Measurements from ENCODE around the gene SNX32. TPM values are rescaled to one million over a fixed set of nuclear protein-coding genes. Genes with fewer than 3 reads are reported as not detected.

SNX32 gene
- total RNA-seq, 3 donors from 2014 or later, result 0.15 to 2.3 (median 0.48) TPM

DNA sequence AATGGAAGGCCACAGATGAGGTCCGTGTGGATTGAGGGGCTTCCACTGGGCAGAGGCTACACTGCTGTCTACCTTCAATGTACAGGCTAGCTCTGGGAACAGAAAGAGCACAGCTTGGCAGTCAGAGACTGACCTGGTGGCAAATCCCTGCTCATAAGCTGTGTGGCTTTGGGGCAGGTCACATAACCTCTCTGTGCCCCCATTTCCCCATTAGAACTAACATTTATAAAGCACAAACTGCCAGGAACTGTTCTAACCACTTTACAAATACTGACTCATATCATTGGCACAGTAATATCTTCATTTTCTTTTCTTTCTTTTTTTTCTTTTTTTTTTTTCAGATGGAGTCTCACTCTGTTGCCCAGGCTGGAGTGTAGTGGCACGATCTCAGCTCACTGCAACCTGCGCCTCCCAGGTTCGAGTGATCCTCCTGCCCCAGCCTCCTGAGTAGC, 63.3 kb downstream of the SNX32 start:
- no peak for DNase-seq (ENCODE audit: low spot score in 2 of 2)
- intact Hi-C loops (cut with DNase I; ENCODE audit: low total_unique reads), result no loop called here
- Histone ChIP-seq H3K27me3 (peaks cover 0 to 8% of the 10 kb centered on the region in 2 donors), H3K4me3 (no peak overlapping the region), H3K27ac (no peak overlapping the region), H3K36me3 (no peaks in the 10 kb centered on the region), H3K9me3 (no peaks in the 10 kb centered on the region), H3K4me1 (peaks cover 4 to 15% of the 10 kb centered on the region in 2 donors)
- TF ChIP-seq POLR2A (IDR thresholded peaks at IDR 0.05), result no peak
- no peak for TF ChIP-seq POLR2AphosphoS5 (IDR thresholded peaks at IDR 0.05)
- TF ChIP-seq, protein P1, sequence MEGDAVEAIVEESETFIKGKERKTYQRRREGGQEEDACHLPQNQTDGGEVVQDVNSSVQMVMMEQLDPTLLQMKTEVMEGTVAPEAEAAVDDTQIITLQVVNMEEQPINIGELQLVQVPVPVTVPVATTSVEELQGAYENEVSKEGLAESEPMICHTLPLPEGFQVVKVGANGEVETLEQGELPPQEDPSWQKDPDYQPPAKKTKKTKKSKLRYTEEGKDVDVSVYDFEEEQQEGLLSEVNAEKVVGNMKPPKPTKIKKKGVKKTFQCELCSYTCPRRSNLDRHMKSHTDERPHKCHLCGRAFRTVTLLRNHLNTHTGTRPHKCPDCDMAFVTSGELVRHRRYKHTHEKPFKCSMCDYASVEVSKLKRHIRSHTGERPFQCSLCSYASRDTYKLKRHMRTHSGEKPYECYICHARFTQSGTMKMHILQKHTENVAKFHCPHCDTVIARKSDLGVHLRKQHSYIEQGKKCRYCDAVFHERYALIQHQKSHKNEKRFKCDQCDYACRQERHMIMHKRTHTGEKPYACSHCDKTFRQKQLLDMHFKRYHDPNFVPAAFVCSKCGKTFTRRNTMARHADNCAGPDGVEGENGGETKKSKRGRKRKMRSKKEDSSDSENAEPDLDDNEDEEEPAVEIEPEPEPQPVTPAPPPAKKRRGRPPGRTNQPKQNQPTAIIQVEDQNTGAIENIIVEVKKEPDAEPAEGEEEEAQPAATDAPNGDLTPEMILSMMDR (IDR thresholded peaks at IDR 0.05), result no peak

DNA sequence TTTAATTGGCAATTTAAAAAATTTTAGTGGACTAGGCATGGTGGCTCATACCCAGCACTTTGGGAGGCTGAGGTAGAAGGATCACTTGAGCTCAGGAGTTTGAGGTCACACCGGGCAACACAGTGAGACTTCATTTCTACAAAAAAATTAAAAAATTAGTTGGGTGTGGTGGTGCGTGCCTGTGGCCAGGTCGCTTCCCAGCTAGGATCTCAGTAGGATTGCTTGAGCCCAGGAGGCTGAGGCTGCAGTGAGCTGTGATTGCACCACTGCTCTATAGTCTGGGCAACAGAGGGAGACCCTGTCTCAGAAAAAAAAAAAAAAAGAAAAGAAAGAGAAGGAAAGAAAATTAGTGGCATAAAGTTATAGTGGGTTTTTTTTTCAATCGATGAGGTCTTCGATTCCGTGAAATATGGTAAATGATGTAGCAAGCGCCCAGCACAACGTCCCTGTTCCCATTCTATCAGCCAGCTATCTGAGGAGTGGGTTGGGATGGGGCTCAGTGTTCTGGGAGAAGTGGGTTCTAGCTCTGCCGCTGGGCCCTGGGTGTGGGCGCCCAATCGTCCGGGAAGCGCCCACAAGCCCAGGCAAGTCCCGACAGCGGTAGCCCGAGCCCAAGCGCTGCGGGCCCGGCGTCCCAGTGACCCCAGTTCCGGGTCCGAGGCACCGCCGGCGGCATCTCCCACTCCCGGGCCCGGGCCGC, 65.0 kb downstream of the SNX32 start:
- DNase-seq (ENCODE audit: low spot score in 2 of 2), result no peak
- Histone ChIP-seq H3K36me3 (no peaks in the 10 kb centered on the region), H3K27ac (peak overlapping the region in 1 of 2 donors; percentile 3), H3K4me1 (peaks cover 0 to 8% of the 10 kb centered on the region in 2 donors), H3K4me3 (peak overlapping the region; percentile 52 to 89 (median 53)), H3K9me3 (no peaks in the 10 kb centered on the region), H3K27me3 (peaks cover 0 to 8% of the 10 kb centered on the region in 2 donors)
- intact Hi-C loops (cut with DNase I; ENCODE audit: low total_unique reads), result no loop called here
- TF ChIP-seq POLR2AphosphoS5 (IDR thresholded peaks at IDR 0.05), result no peak
- TF ChIP-seq POLR2A (IDR thresholded peaks at IDR 0.05), result no peak
- TF ChIP-seq, protein P1 (IDR thresholded peaks at IDR 0.05), result no peak

- TF ChIP-seq POLR2A (IDR thresholded peaks at IDR 0.05), result no peak
- TF ChIP-seq, protein P1 (IDR thresholded peaks at IDR 0.05), result no peak
- no peak for TF ChIP-seq POLR2AphosphoS5 (IDR thresholded peaks at IDR 0.05)
Observed at GRCh38 chr11:65899356-65900124, 65.8 kb downstream of the SNX32 start.

DNA sequence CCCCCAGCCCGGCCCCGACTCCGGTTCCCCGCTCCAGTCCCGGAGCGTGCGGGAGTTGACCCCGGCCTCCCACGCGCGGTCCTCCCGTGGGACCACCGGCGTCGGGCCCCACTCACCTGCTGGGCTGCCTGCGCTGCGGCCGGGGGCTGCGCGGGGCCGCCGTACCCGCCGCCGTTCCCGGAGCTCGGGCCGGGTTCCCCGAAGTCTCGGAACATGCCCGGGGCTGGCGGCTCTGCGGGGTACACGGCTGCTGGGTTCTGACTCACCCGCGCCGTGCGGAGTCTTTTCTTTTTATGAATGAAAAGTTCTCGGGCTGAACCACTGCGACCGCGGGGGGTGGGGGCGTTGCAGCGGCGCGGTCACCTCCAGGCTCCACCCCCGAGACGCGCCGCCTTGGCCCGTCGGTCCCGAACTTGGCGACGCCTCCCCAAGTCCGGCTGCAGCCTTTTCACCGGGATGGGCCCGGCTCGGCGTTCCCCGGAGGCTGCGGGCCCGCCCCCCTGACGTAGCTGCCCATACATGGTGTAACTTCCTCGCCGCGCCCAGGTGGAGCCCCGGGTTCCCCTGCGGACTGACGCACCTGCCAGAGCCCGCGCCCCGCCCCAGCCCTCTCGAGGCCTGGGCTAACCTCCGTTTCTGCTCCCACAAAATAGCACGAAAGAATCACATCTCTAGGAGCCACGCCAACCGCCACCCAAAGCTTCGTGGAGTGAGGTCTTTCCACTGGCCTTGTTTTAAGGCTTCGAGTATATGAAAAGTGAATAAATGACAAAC, 66.5 kb downstream of the SNX32 start, which contains the start of gene FOSL1:
Gene FOSL1, minus strand, starts transcription at position 264 of the 774 bp plus-strand sequence. Its CDS starts 49 bp downstream, at position 215.
- H3K27me3 ChIP-seq, result peaks cover 0 to 8% of the 10 kb centered on the region in 2 donors
- H3K36me3 ChIP-seq, result no peaks in the 10 kb centered on the region
- H3K4me1 ChIP-seq, result peaks cover 0 to 6% of the 10 kb centered on the region in 2 donors
- H3K4me3 ChIP-seq, result peak within 1 kb of the TSS; percentile 52 to 89 (median 53)
- intact Hi-C loops (cut with DNase I; ENCODE audit: low total_unique reads), result no loop called here
- TF ChIP-seq POLR2A (IDR thresholded peaks at IDR 0.05) (no peak), POLR2AphosphoS5 (IDR thresholded peaks at IDR 0.05) (peak in 2 of 3 donors; percentile 37 to 49)
- TF ChIP-seq, protein P1 (IDR thresholded peaks at IDR 0.05), result no peak
- no peaks in the 10 kb centered on the region for H3K9me3 ChIP-seq
- peak; percentile 87 to 90 for DNase-seq (ENCODE audit: low spot score in 2 of 2)
- H3K27ac ChIP-seq, result peak within 1 kb of the TSS; percentile 46 to 82

More at GRCh38 chr11:65899356-65900124, 65.8 kb downstream of the SNX32 start:
- H3K27ac ChIP-seq, result peak overlapping the region; percentile 46 to 82
- no peaks in the 10 kb centered on the region for H3K36me3 ChIP-seq
- H3K4me1 ChIP-seq, result peaks cover 0 to 6% of the 10 kb centered on the region in 2 donors
- DNase-seq (ENCODE audit: low spot score in 2 of 2), result no peak
- intact Hi-C loops (cut with DNase I; ENCODE audit: low total_unique reads), result no loop called here
- peak overlapping the region; percentile 52 to 89 (median 53) for H3K4me3 ChIP-seq
- H3K27me3 ChIP-seq, result peaks cover 0 to 8% of the 10 kb centered on the region in 2 donors
- no peaks in the 10 kb centered on the region for H3K9me3 ChIP-seq
